HG02588 (cell line): ENCODE measurements around the gene PLEKHN1.

Experiments
- ATAC-seq: cut with Tn5 transposase; IDR thresholded peaks from one replicate; pipeline ENCODE4 v1.9.1; 2021; ENCODE audit warnings: mild to moderate bottlenecking, moderate library complexity; ENCODE audit not compliant: unreplicated experiment

Gene PLEKHN1

GRCh38 chr1:1022302-1023009 is 56.2 kb downstream of the PLEKHN1 start:
- ATAC-seq = no peak

GRCh38 chr1:1023700-1024099 is 57.4 kb downstream of the PLEKHN1 start:
- no peak for ATAC-seq

GRCh38 chr1:1024149-1024770 is 58.0 kb downstream of the PLEKHN1 start:
- no peak for ATAC-seq

- ATAC-seq = no peak
Observed at GRCh38 chr1:1024771-1025699, 58.8 kb downstream of the PLEKHN1 start.
